NCI-H1417 (cell line): ENCODE results near the gene PTPN12.
A peak's percentile ranks its signal among the peaks of the same experiment; 100 is the strongest.
"Not testable (repeated sequence)": the region's sequence is repeated elsewhere in the genome, so short reads cannot be mapped to it uniquely, and the experiment has no call there.

ENCODE experiments used
- DNase-seq, 3 experiments: peaks; one replicate each; lab custom pipeline; 2025; lab: John Stamatoyannopoulos, UW

The PTPN12 gene

DNA sequence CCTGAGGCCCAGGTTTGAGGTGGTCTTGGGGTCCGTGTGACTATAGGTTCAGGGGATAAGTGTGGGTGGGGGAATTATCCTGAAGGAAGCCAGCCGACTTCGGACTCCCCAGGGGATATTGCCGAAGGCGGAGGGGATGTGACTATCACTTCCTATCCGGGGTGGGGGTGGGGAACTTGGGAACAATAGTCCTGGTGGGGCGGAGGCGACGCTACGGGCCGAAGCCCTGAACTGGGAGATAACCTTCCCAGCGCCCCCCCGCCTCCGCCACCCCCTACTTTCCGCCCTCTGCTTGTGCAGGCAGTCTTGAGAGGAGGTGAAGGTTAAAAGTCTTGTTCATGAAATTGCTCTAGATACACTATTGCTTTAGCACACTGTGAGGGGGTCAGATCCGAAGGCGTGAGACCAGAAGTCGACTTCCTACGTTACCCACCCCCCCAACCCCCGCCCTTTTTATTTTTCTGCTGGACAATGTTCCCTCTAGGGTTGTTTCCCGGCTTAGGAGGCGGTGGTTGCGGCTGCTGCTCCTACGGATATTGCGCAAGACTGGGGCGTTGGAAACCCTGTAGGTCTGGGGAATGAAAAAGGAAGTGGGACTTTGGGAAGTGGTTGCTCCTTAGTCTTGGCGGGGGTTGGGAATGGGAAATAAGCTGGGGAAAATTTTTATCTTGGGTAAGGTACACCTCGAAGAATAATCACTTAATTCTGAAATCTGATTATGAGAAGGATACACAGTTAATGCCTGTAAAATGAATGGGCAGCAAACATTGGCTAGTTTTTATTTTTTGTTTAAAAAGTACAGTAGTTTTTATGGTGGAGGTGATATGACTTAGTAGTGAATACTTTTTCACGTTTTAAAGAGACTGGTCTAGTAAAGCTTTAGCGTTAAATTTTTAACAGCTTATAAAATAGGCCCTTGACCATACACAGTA is 1.5 kb downstream of the PTPN12 start:
- peak; percentile 54 to 91 (median 90) for DNase-seq

DNA sequence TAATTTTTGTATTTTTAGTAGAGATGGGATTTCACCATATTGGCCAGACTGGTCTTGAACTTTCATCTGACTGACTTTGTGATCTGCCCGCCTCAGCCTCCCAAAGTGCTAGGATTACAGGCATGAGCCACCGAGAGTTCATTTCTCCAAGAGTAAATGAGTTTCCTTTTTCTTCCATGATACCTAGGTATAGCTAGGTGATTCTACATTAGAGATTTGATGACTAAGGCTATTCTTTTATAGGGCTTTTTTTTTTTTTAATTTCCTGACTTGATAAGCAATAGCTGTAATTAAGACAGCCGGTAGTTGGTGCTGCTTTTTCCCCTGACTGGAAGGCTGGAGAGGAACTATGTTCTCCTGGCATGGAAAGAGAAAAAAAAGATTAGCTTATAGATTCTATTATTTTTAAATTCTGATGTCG is 3.3 kb downstream of the PTPN12 start:
- DNase-seq = no peak

DNA sequence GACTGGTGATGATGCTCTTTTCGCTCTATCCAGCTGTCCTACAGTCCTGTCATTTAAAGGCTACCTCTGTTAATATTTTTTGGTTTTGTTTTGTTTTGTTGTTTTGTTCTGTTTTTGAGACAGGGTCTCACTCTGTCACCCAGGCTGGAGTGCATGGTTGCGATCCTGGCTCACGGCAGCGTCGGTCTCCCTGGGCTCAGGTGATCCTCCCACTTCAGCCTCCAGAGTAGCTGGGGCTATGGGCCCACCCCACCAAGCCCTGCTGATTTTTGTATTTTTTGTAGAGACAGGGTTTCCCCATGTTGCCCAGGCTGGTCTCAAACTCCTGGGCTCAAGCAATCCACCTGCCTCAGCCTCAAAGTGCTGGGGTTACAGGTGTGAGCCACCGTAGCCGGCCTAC is 3.9 kb downstream of the PTPN12 start:
- not testable (repeated sequence) for DNase-seq

DNA sequence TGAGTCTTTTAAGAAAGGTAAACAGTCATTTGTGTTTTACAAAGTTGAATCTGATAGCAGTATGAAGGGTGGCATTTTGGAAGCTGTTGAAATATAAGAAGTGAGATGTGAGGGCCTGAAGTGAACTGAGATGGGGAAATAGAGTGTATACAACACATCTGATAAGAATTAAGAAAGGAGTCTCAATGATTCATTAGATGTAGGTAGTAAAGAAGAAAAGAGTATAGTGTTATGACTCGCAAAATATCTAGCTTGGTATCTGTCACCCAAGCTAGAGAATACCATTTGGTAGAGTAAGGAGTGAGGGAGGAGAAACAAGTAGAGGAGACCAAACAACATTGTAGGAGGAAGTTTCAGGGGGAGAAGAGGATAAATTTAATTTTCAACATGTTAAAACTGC is 5.3 kb downstream of the PTPN12 start:
- no peak for DNase-seq

DNA sequence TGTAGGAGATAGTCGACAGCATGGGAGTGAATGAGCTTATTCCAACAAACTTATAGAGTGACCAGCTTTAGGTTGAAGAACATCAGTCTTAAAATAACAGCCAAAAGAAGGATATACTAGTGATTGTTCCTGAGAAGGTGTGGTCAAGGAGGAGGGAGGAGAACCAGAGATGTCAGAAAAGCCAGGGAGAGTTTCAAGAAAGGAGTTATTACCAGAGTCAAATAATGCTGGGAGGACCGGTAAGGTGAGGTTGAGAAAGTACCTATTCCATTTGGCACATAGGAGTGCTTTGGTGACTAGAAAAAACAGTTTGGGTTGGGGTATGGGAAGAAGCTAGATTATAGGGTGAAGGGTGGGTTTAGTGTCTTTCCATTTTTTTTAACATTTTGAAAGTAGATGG is 5.8 kb downstream of the PTPN12 start:
- no peak for DNase-seq

DNA sequence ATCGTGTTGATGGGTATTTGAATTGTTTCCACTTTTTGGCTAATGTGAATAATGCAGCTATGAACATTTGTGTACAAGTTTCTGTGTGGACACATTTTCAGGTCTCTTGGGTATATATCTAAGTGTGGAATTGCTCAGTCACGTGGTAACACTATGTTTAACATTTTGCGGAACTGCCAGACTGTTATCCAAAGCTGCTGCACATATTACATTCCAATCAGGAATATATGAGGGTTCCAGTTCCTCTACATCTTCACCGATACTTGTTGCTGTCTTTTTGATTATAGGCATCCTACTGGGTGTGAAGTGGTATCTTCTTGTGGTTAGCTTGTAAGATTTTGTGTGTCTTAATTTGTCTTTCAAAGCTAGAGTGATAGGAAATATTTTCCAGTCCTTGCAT is 6.8 kb downstream of the PTPN12 start:
- DNase-seq = no peak

DNA sequence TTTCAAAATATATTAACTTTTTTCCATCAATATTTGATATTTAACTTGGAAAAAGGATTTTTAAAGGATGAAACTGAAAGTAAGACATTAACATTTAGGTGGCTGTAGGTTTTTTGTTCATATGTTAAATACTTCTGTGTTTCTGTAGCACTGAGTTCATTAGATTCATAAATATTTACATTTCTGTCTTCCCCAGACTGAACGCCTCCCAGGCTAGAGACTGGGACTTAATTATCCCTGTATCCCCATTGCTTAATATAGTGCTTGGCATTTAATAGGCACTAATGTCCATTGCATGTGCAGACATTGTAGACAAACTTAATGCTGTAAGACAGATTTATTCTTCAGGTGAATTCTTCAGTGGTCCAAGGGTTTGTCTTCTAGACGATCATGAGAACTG is 7.4 kb downstream of the PTPN12 start:
- DNase-seq = peak in 2 of 3 experiments; percentile 11 to 53

DNA sequence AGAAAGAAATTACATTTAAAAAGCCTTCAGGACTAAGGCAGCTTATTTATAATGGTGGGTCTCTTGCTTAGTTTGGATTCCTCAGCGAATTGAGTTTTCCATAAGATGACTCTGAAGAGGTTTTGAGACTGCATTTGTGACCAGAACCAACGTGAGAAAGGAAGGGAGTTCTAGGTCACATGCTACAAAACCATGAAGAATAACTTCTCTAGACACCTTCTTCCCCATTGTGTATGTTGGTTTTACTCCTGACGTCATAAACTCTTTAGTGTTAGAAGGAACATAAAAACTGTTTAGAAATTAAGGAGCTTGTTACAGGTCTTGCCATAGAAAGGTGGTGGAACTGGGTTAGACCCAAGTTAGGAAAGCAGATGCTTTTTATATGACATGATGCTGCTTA is 11.1 kb downstream of the PTPN12 start:
- DNase-seq = no peak

DNA sequence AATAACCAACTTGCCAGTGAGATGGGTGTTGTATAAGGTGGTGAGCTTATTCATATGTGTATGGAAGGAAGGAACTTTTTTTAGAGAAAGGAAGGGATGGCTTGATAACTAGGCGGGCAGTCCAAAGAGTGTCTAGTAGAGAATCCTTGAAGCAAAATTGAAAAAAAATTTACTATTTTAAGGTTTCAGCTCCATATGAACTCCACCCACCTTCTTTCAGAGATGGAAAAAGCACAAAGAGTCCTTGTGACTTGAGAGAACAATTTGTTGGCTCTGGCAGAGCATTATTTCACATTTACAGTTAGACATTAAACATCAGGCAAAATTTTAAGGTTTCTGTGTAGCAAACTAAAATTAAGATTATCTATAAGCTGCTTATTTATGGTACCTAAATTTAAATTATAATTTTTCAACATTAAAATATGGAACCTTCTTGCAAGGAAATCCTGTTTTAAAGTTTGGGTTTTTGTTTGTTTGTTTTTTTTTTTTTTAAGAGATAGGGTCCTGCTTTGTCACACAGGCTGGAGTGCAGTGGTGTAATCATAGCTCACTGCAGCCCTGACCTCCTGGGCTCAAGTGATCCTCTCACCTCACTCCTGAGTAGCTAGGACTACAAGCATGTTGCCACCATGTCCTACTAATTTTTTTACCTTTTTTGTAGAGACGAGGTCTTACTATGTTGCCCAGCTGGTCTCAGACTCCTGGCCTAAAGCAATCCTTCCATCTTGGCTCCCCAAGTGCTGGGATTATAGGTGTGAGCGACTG is 12.2 kb downstream of the PTPN12 start:
- peak in 1 of 3 experiments; percentile 53 for DNase-seq

DNA sequence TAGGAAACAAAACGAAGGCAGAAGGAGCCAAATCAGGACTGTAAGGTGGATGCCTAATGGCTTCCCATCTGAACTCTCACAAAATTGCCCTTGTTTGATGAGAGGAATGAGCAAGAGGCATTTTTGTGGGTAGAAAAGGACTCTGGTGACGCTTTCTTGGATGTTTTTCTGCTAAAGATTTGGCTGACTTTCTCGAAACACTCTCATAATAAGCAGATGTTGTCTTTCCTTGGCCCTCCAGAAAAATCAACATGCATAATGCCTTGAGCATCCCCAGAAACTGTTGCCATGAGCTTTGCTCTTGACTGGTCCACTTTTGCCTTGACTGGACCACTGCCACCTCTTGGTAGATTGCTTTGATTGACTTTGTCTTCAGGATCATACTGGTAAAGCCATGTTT is 13.5 kb downstream of the PTPN12 start:
- DNase-seq = no peak

DNA sequence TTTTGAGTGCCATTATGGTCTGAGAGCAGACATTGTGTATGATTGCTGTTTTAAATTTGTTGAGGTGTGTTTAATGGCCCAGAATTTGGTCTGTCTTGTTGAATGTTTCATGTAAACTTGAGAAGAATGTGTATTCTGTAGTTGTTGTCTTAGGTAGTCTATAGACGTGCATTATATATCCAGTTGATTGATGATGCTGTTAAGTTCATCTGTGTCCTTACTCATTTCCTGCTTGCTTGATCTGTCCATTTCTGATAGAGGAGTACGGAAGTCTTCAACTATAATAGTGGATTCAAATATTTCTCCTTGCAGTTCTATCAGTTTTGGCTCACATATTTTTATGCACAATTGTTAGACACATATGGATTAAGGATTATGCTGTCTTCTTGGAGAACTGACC is 16.0 kb downstream of the PTPN12 start:
- DNase-seq = no peak

DNA sequence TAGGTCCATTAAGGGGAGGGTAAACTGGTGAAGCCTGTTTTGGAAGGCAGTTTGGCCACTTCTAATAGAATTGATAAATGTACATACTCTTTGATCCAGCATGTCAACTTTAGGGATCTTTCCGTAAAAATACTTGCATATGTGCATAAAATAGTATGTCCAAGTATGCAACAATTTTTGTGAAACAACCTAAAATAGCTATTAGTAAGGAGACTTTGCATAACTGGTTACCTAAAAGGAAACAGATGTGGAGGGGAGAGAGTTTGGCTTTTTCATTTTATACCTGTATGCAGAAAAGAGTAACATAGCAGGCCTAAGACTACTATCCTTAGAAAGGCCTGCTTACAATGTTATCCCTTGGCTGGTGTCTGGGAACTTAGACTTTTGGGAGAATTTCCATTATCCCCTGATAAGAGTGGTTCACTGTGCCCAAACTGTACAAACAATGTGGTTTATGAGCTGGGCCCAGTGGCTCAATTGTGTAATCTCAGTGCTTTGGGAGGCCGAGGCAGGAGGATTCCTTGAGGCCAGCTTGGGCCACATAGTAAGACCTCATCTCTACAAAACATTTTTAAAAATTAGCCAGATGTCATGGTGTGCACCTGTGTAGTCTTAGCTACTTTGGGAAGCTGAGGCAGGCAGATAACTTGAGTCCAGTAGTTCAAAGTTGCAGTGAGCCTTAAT is 21.3 kb downstream of the PTPN12 start:
- DNase-seq = no peak

DNA sequence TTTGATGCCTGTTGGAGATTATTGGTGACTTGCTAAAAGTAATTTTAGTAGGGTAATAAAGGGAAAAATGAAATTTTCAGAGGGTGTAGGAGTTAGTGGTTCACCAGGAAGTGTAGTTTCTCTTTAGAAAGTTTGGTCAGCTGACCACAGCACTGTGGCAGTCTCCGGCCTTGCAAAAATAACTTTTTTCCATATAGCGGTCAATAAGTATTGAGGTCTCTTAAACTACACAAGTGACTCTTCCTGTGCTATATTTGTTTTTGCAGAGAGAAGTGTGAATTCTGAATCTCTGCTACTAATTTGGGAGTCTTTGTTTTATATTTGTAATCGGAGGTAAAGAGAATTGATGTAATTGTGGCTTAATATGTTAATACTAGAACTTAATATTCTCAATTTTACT is 24.3 kb downstream of the PTPN12 start:
- no peak for DNase-seq

DNA sequence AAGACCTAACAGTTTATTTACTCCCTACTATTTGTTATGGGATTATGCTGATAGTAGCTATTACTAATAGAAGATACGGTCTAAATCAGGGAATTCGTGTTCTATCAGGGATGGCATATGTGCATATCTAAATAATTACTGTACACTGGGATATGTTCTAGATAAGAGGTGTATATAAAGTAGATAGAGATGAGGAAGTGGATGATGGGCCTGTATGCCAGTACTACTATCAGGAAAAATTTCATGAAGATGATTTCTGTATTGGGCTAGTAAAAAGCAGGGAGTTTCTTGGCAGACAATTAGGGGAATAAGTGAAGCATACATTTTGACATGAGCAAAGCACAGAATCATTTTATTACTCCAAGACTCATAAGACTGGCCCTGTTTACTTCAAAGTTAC is 26.2 kb downstream of the PTPN12 start:
- no peak for DNase-seq

DNA sequence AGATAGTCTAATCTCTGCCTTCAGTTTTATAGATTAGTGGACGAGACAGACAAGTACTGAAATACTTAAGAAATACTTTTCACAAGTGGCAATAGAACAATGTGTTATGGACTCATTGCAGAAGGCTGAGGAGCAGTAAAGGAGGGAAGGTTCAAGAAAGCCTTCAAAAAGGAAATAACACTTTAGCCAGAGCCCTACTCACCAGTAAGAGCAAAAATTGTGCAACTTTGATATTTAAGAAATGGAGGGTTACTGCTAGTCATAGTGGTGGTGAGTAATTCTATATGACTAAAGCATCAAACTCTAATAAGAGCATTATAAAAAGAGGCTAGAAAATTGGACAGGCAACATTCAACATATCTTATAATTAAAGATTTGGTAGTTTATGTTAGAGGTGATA is 28.8 kb downstream of the PTPN12 start:
- DNase-seq = no peak

DNA sequence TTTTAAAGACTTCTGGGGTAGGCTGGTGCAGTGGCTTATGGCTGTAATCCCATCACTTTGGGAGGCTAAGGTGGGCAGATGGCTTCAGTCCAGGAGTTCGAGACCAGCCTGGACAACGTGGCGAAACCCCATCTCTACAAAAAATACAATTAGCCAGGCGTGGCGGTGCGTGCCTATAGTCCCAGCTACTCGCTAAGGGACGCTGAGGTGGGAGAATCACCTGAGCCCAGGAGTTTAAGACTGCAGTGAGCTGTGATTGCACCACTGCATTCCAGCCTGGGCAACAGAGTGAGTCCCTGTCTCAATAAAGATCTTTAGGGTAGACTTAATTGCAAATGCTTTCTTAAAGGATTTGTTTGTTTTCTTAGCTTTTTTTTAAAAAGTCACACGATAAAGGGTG is 29.3 kb downstream of the PTPN12 start:
- no peak for DNase-seq

DNA sequence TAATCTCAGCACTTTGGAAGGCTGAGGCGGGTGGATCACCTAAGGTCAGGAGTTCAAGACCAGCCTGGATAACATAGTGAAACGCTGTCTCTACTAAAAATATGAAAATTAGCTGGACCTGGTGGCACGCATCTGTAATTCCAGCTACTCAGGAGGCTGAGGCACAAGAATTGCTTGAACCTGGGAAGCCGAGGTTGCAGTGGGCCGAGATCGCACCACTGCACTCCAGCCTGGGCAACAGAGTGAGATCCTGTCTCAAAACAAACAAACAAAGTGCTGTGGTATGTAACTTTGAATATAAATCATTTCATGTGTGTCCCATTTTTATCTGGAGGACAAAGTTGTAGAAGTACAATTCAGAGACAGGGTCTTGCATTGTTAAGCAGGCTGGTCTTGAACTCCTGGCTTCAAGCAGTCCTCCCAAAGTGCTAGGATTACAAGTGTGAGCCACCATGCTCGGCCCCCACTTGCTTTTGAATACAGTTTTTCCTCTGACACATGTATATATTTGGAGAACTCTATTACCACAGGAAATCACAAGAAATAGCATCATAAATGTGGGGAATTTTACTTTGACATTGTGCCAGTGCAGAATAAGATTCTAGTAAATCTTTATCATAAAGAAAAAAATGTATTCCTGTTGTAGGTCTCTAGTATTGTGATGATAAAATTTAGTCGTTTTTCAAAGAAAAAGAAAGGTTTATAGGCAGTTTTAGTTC is 32.6 kb downstream of the PTPN12 start:
- DNase-seq = no peak

DNA sequence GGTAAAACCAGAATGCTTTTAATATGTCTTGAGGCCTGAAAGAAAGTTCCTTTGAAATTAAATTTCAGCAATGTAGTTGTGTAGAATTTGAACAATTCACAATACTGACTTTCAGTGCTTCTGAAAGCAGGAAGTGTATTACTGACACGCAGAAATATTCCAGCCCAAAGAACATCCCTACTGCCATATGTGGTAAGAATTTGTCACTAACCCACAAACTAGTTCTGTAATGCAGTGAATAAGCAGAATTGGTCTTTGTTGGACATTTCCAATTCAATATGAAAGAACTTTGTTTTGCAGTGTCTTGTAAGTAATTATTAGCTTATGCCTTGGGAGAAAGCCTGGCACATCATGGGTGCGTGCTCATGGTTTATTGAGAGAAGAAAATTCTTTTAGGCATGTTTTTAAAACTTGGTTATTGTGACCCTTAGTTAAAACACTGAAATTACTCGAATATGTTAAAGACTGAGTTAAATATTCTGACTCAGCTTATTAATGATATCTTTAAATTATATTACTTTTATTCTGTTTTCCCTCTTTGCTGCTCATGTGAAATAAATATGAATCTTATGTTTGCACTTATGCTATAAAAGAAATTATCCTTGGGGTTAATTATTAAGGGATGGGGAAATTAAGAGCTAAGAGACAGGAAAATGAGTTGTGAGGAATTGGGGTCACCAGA is 33.4 kb downstream of the PTPN12 start:
- DNase-seq = no peak

DNA sequence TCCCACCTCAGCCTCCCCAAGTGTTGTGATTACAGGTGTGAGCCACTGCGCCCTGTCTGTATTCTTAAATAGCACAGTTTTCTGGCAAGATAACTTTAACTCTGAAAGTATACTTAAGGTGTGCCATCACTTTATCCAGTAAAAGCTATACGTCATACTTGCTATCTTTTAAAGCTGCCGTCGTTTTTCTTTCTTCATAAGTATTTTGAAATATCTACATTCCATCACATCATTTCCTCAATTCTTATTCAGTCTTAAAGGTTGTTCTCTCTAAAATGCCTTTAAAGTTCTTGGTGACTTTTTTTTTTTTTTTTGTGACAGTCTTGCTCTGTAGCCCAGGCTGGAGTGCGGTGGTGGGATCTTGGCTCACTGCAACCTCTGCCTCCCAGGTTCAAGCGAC is 34.7 kb downstream of the PTPN12 start:
- DNase-seq = no peak

DNA sequence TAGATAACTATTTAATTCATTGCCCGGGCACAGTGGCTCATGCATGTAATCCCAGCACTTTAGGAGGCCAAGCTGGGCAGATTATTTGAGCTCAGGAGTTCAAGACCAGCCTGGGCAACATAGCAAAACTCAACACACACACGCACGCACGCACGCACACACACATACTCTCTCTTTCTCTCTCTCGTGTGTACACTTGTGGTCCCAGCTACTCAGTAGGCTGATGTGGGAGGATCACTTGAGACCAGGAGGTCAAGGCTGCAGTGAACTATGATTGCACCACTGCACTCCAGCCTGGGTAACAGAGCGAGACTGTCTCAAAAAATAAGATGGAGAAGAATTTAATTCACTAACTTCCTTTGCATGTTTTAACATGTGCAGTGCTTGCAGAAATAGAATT is 38.1 kb downstream of the PTPN12 start:
- no peak for DNase-seq

DNA sequence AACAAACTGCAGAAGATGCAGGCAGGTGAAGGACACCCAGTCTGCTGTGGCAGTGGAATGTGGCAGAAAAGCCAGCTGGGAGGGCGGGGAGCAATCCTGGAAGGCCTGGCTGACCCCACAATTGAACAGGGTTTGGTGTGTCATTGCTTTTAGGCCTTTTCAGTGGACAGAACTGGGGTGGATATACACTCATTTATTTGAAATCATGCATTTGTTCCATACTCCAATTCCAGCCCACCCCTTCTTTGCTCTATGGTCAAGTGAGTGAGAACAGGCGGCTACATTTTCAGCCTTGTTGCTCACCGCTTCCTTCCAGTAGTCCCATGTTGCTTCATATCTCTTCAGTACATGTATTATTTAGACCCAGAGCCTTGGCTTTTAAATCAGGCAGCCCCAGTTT is 39.8 kb downstream of the PTPN12 start:
- no peak for DNase-seq
